HG03196 (cell line): ENCODE measurements around the gene TTLL7.

ENCODE experiments used
- ATAC-seq: cut with Tn5 transposase; IDR thresholded peaks from one replicate; pipeline ENCODE4 v1.9.1; 2021; ENCODE audit not compliant: unreplicated experiment

Gene TTLL7

GRCh38 chr1:83889707-83890106 is 109.2 kb downstream of the TTLL7 start:
- ATAC-seq = no peak

GRCh38 chr1:83887483-83887882 is 111.4 kb downstream of the TTLL7 start:
- ATAC-seq = no peak

GRCh38 chr1:83883979-83884378 is 115.0 kb downstream of the TTLL7 start:
- no peak for ATAC-seq

GRCh38 chr1:83882906-83883305 is 116.0 kb downstream of the TTLL7 start:
- ATAC-seq = no peak

GRCh38 chr1:83872515-83872914 is 126.4 kb downstream of the TTLL7 start:
- ATAC-seq = no peak

- no peak for ATAC-seq
Observed at GRCh38 chr1:83864991-83865390, 133.9 kb downstream of the TTLL7 start.

GRCh38 chr1:83860490-83861221 is 138.3 kb downstream of the TTLL7 start:
- ATAC-seq = peak; percentile 97

- no peak for ATAC-seq
Observed at GRCh38 chr1:83857716-83858115, 141.2 kb downstream of the TTLL7 start.

GRCh38 chr1:83857103-83857502 is 141.8 kb downstream of the TTLL7 start:
- no peak for ATAC-seq

- no peak for ATAC-seq
Observed at GRCh38 chr1:83856381-83856780, 142.6 kb downstream of the TTLL7 start.

- no peak for ATAC-seq
Observed at GRCh38 chr1:83854456-83854855, 144.5 kb downstream of the TTLL7 start.

GRCh38 chr1:83850834-83851233 is 148.1 kb downstream of the TTLL7 start:
- no peak for ATAC-seq

- no peak for ATAC-seq
Observed at GRCh38 chr1:83849191-83850061, 149.5 kb downstream of the TTLL7 start.

GRCh38 chr1:83846138-83846537 is 152.8 kb downstream of the TTLL7 start:
- ATAC-seq = no peak

GRCh38 chr1:83845437-83846071 is 153.4 kb downstream of the TTLL7 start:
- ATAC-seq = no peak

GRCh38 chr1:83844546-83844945 is 154.4 kb downstream of the TTLL7 start:
- ATAC-seq = no peak

- ATAC-seq = no peak
Observed at GRCh38 chr1:83839566-83840173, 159.3 kb downstream of the TTLL7 start.

GRCh38 chr1:83838573-83838972 is 160.4 kb downstream of the TTLL7 start:
- no peak for ATAC-seq

GRCh38 chr1:83836543-83836942 is 162.4 kb downstream of the TTLL7 start:
- no peak for ATAC-seq

- no peak for ATAC-seq
Observed at GRCh38 chr1:83834621-83835264, 164.2 kb downstream of the TTLL7 start.

GRCh38 chr1:83832194-83832593 is 166.7 kb downstream of the TTLL7 start:
- no peak for ATAC-seq
